GM18951 (cell line): Measurements from ENCODE around the gene IFFO2.
"Not testable (repeated sequence)": the region's sequence is repeated elsewhere in the genome, so short reads cannot be mapped to it uniquely, and the experiment has no call there.

Source experiments
- POLR2A ChIP-seq: IDR thresholded peaks from 4 replicates; pipeline ENCODE4 v1.6.1; 2011; ENCODE audit warnings: mild to moderate bottlenecking; ENCODE audit not compliant: insufficient read length, insufficient read depth; ENCODE audit errors: extremely low read depth
- in situ Hi-C: fragments of 300-500 bp; cut with MboI; formaldehyde crosslinking; loops from one replicate; pipeline ENCODE4 v1.12.0; 2022; ENCODE audit warnings: low sequenced_read_pairs, mixed read lengths, inconsistent platforms; ENCODE audit not compliant: unreplicated experiment

Gene IFFO2

DNA sequence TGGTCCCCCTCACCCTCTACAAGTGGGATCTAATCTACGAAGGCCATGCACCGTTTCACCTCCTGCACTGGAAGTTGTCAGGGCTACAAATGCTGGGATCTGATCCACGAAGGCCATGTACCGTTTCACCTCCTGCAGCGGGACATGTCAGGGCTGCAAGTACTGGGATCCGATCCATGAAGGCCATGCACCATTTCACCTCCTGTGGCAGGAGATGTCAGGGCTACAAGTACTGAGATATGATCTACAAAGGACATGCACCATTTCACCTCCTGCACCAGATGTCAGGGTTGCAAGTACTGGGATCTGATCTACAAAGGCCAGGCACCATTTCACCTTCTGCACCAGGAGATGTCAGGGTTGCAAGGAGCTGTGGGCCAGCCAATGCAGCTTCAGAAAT is 61.2 kb downstream of the IFFO2 start:
- no peak for TF ChIP-seq POLR2A
- in situ Hi-C loops, result no loop called here

DNA sequence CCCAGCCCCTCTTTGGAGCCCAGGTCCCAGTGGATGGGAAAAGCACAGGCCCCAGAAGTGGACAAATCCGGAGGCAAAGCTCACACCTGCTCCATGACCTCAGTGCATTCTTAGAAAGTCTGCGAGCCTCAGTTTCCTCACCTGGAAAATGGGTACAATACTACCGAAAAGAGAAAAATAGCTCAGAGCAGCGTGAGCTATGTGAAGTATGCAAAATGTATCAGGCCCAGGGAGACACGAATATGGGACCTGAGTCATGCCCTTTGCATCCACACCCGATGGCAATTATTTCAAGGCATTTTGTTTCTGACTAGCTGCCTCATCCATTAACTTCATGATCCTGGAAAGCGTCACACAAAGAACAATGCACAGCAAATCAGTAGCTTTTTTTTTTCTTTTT is 63.4 kb downstream of the IFFO2 start:
- no peak for TF ChIP-seq POLR2A
- in situ Hi-C loops, result no loop called here

DNA sequence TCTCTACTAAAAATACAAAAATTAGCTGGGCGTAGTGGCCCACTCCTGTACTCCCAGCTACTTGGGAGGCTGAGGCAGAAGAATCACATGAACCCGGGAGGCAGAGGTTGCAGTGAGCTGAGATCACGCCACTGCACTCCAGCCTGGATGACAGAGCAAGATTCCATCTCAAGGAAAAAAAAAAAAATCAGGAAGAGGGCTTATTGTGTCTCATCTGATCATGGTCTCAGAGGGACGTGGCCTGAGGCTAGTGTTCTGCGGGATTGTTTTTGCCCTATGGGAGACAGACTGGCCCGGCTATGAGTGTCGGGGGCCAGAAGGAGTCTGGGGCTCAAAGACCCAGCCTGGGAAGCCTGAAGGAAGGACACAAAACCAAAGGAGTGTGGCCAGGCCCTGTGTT is 64.6 kb downstream of the IFFO2 start:
- in situ Hi-C loops, result not testable (repeated sequence)

DNA sequence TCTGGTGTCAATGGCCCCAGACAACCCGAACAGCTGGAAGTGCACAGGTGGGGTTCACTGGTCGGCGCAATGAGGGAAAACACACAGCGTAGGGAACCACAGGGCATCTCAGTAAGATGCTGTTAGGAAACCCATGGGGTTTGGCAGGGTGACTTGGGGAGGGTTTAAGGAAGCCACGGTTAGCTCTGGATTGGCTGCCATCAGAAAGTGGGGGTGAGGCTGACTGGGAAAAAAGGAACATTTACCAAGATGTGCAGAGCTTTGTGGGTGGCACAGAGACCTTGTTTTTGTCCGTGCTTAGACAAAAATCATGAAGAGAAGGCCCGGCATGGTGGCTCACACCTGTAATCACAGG is 65.1 kb downstream of the IFFO2 start:
- no peak for TF ChIP-seq POLR2A
- in situ Hi-C loops, result no loop called here

DNA sequence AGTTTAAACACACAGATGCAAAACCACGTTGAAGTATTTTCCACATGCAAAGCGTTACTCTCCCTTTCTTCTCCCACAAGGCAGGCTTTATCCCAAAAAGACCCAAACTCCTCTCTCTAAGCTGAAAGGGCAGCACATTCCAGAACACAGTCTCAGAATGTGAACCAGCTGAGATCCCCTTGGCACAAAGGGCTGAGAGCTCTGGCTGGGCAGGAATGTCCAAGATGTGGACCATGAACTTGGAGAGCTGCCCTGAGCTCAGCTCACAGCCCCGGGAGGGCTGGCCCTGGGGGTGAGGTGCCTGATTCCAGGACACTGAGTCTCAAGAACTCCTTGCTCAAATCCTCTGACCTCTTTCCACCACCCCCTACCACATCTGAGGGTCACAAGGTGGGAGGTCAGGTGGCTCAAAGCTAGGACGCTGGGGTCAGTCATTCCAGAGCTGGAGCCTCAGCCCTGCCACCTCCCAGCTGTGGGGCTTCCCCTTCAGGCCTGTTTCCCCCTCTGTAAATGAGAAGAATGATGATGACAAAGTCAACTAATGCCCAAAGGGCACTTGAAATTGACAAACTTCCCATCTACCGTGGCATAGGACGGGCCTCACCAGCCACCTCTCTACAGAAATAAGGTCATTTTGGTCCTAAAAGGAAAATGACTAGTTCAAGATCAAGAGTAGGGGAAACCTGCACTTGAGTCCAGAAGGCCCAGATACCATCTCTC is 65.6 kb downstream of the IFFO2 start:
- in situ Hi-C loops, result no loop called here
- no peak for TF ChIP-seq POLR2A

DNA sequence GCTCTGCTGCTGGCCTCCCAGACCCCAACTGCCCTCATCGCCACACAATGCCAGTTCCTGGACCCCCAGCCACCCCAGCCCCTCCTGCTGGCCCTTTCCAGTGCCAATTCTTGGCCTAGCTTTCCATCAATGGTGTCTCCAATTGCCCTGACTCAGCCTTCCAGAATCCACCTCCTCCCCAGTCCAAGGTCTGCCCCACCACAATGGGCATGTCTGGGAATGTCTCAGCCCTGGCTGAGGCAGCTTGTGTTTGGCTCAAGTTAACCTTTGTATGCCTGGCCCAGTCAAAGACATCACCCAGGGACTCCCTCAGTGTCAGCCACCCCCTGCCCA is 70.5 kb downstream of the IFFO2 start:
- no peak for TF ChIP-seq POLR2A
- in situ Hi-C loops, result no loop called here

DNA sequence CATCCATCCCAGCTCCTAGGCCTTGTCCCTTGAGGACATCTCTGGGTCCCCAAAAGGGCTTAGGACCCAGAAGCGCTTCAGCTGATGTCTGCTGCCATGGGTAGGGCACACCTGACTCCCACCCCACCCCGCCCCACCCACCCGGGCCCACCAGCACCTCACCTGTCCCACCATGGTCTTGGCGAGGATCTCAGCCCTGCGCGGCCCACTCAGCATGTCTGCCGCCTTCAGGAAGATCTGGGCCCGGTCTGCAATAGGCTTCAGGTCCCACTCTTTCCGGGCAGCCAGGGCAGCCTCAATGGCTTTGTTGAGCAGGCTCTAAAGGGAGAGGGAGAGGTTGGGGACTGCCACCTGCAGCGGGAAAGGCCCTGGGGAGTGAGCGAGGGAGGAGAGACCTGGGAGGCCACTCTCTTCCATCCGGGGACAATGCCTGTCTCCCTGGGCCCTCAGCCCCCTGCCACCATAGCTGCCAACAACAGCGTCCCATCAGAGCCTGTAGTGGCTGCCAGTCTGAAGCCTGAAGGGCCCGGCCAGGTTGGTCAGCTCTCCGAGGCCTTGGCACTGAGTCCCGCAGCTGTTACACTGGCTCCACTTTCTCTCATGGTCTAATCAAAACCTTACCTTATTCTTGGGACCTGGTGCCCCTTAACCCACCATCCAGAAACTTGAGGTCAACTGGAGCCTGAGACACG is 71.0 kb downstream of the IFFO2 start:
- in situ Hi-C loops, result no loop called here

DNA sequence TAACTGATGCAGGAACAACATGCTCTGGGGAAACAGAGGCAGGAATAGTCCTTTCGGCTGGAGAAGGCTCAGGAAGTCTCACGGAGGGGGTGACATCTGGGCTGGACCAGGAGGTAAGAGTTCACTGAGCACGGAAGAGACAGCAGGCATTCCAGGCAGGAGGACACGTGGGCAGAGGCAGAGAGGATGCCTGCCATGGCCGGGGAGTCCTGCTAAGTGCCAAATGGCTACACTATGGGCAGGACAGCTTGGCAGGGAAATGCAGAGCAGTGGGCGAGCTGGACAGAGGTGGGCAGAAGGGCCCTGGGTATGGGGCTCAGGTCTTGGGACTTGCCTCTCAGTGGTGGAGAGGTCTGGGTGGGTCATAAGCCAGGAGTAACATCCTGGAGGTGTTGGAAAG is 71.7 kb downstream of the IFFO2 start:
- in situ Hi-C loops, result no loop called here
- no peak for TF ChIP-seq POLR2A

More for the DNA sequence above, 71.0 kb downstream of the IFFO2 start:
- no peak for TF ChIP-seq POLR2A

DNA sequence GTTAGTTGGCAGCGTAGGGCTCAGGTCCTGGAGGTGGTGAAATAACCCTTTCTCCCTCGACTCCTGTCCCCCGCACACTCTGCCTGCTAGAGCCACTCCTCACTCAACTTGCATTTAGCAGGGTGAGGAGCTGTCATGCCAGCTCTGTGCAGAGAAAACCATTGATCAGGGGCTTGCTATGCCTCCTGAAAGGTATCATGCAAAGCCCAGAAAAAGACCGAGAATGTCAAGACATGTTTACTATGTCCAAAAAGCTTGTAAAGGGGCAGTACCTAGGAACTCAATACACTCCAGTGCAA is 72.1 kb downstream of the IFFO2 start:
- TF ChIP-seq POLR2A, result no peak
- in situ Hi-C loops, result no loop called here

DNA sequence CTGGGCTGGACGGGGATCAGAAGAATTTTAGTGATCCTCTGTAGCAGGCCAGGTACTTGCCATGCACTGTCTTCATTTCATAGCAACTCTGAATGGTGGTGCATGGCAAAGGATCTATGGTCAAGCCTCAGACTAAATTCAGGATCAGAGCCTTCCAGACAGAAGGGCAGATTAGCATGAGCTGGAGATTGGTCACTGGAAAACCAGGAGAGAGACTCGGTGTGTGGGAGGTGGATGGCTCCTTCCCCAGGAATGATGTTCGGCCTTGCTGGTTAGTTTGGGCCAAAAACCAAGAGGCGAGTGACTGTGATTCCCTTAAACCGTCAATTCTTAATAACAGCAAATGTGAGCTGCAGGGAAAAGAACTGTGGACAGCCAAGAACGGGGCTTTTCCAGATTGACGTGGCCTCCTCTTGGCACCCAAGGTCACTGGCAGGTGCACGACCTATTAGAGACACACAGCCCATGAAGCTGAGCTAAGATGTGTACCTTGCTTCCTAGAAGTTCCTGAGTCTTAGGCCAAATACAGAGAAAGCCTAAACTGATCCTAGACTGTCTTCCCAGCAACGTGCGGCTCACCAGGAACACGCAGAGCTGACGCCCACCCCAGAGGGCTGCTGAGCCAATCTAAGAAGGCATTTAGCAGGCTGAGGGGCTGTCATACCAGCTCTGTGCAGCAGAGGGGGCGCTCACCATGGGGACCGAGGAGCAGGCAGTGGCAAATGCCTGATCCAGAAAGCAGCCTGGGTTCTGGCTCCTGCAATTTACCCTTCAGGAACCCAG is 72.6 kb downstream of the IFFO2 start:
- in situ Hi-C loops, result no loop called here
- TF ChIP-seq POLR2A, result no peak

DNA sequence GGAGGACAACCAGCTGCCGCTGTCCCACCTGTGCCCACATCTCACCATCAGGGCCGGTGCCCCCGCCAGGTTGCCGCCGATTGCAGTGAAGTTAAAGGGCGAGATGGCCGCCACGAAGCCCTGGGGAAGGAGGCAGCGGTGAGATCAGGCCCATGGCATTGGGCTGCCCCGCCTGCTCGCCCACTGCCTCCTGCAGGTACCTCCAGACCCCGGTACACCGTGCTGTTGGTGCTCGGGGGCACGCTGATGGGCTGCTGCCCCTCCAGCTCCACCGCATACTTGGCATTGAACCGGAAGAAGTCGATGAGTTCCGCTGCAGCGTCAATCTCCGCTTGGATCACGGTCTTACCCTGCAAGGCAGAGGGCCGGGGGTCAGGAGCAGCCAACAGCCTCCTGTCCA is 73.4 kb downstream of the IFFO2 start:
- TF ChIP-seq POLR2A, result no peak
- in situ Hi-C loops, result no loop called here

DNA sequence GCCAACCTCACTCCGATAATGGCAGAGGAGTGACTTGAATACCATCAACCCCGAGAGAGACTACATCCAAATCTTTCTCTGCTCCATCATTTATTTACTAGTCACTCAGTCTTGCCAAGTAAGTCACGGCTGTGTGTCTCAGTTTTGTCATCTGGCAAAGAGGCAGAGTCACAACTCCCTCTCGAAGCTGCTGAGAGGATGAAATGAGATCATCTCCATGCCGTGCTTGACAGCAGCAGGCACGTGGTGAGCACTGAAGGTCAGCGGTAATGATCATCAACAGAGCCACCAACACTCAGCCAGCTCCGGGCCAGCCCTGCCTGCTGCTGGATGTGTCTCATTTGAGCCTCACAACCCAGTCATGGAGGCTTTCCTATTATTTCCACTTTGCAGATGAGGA is 74.0 kb downstream of the IFFO2 start:
- no peak for TF ChIP-seq POLR2A

DNA sequence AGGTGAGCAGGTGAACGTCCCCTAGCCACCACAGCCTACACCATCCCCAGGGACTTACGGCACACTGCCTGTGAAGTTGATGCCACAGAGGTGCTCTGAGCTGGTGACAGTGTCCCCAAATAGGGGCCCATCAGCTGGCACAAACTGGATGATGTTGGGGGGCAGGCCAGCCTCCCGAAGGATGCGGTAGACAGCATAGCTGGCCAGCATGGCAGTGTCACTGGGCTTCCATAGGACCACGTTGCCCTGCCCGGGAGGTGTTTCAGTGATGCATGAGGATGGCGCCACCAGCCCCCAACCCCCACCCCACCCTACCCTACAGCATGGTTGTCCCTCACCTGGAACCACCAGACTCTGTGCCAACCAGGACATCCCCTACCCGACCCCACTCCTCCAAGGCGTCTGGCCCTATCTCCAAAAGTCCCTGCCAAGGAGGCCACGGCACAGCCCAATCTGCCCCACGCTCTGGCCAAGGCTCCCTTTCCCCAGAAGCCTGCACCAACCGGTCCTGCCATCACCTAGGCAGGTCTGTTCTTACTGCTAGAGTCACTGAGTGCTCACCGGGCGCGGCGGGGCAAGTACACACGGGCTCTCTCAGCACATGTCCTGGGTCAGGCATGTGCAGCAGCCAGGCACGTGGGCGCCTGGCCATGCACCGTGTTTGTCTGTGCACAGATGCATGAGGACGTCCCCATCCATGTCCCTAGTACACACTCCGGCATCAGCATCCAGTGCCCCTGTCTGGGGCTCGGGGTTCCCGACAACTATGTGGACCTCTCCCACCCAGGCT is 74.6 kb downstream of the IFFO2 start:
- TF ChIP-seq POLR2A, result no peak
- in situ Hi-C loops, result no loop called here

More for the DNA sequence above, 74.0 kb downstream of the IFFO2 start:
- in situ Hi-C loops, result no loop called here
